ENCODE results near the gene ZNF648. TPM values are rescaled to one million over a fixed set of nuclear protein-coding genes. Genes with fewer than 3 reads are reported as not detected.

Gene ZNF648
- total RNA-seq, 1 experiment from 2014 or later: not detected

- POLR2A ChIA-PET (ENCODE audit: low non-redundant PET): no interaction called here
- BruUV-seq (replicated peaks): no TSS peak
- no peak overlapping the region for H3K27ac ChIP-seq (ENCODE audit: low read depth, low read length, poor library complexity, severe bottlenecking)
- H3K4me1 ChIP-seq (ENCODE audit: insufficient read depth, low read length, poor library complexity, severe bottlenecking): no peaks in the 10 kb centered on the region
- DNase-seq (ENCODE audit: low spot score): peak; percentile 64
- no peak overlapping the region for H3K4me3 ChIP-seq (ENCODE audit: low read depth, low read length, poor library complexity, severe bottlenecking)
- peaks cover 46% of the 10 kb centered on the region for H3K27me3 ChIP-seq (replicated peaks; ENCODE audit: insufficient read depth, low read depth, low read length, poor library complexity)
- CTCF ChIA-PET: interaction anchor here (0.6 to 1.3 kb wide), 4 partner anchors 24 to 118 kb away, joined by 4 to 6 read pairs (median 4); no protein-coding TSS in a partner anchor
- TF ChIP-seq CTCF (conservative IDR thresholded peaks at IDR 0.05; ENCODE audit: low read depth, low read length) (peak; percentile 76), EZH2 (IDR thresholded peaks at IDR 0.05; ENCODE audit: borderline replicate concordance, low read depth, low read length, poor library complexity, severe bottlenecking) (no peak)
- no peaks in the 10 kb centered on the region for H3K36me3 ChIP-seq (ENCODE audit: insufficient read depth, low read length, poor library complexity, severe bottlenecking)
- no peaks in the 10 kb centered on the region for H3K9me3 ChIP-seq (ENCODE audit: low read depth, low read length, poor library complexity, severe bottlenecking)
- intact Hi-C loops (cut with micrococcal nuclease; ENCODE audit: unreplicated experiment): loop anchor here (2.0 kb wide), 1 partner anchor 576 kb away; no protein-coding TSS in a partner anchor
Measured at GRCh38 chr1:182054698-182055326, 6.7 kb downstream of the ZNF648 start.

- Histone ChIP-seq H3K4me1 (ENCODE audit: insufficient read depth, low read length, poor library complexity, severe bottlenecking) (no peaks in the 10 kb centered on the region), H3K27me3 (replicated peaks; ENCODE audit: insufficient read depth, low read depth, low read length, poor library complexity) (peaks cover 23% of the 10 kb centered on the region), H3K36me3 (ENCODE audit: insufficient read depth, low read length, poor library complexity, severe bottlenecking) (no peaks in the 10 kb centered on the region), H3K9me3 (ENCODE audit: low read depth, low read length, poor library complexity, severe bottlenecking) (no peaks in the 10 kb centered on the region), H3K4me3 (ENCODE audit: low read depth, low read length, poor library complexity, severe bottlenecking) (no peak overlapping the region), H3K27ac (ENCODE audit: low read depth, low read length, poor library complexity, severe bottlenecking) (no peak overlapping the region)
- intact Hi-C loops (cut with micrococcal nuclease; ENCODE audit: unreplicated experiment): no loop called here
- no peak for DNase-seq (ENCODE audit: low spot score)
- POLR2A ChIA-PET (ENCODE audit: low non-redundant PET): interaction anchor here (0.6 kb wide), 1 partner anchor 99 kb away, joined by 3 read pairs; no protein-coding TSS in a partner anchor
- TF ChIP-seq CTCF (conservative IDR thresholded peaks at IDR 0.05; ENCODE audit: low read depth, low read length) (no peak), EZH2 (IDR thresholded peaks at IDR 0.05; ENCODE audit: borderline replicate concordance, low read depth, low read length, poor library complexity, severe bottlenecking) (no peak)
- BruUV-seq (replicated peaks): no TSS peak
- CTCF ChIA-PET: interaction anchor here (0.5 kb wide), 1 partner anchor 569 kb away, joined by 6 read pairs; the partner anchor contains the start of gene CACNA1E
Measured at GRCh38 chr1:182052355-182052754, 9.2 kb downstream of the ZNF648 start.

GRCh38 chr1:182051938-182052337 is 9.6 kb downstream of the ZNF648 start:
- H3K4me3 ChIP-seq (ENCODE audit: low read depth, low read length, poor library complexity, severe bottlenecking): no peak overlapping the region
- TF ChIP-seq CTCF (conservative IDR thresholded peaks at IDR 0.05; ENCODE audit: low read depth, low read length): no peak
- no peak for TF ChIP-seq EZH2 (IDR thresholded peaks at IDR 0.05; ENCODE audit: borderline replicate concordance, low read depth, low read length, poor library complexity, severe bottlenecking)
- no peaks in the 10 kb centered on the region for H3K9me3 ChIP-seq (ENCODE audit: low read depth, low read length, poor library complexity, severe bottlenecking)
- H3K27me3 ChIP-seq (replicated peaks; ENCODE audit: insufficient read depth, low read depth, low read length, poor library complexity): peaks cover 19% of the 10 kb centered on the region
- H3K36me3 ChIP-seq (ENCODE audit: insufficient read depth, low read length, poor library complexity, severe bottlenecking): no peaks in the 10 kb centered on the region
- H3K4me1 ChIP-seq (ENCODE audit: insufficient read depth, low read length, poor library complexity, severe bottlenecking): no peaks in the 10 kb centered on the region
- intact Hi-C loops (cut with micrococcal nuclease; ENCODE audit: unreplicated experiment): no loop called here
- no peak overlapping the region for H3K27ac ChIP-seq (ENCODE audit: low read depth, low read length, poor library complexity, severe bottlenecking)
- DNase-seq (ENCODE audit: low spot score): no peak
- CTCF ChIA-PET: interaction anchor here (0.5 kb wide), 1 partner anchor 568 kb away, joined by 6 read pairs; the partner anchor contains the start of gene CACNA1E
- no TSS peak for BruUV-seq (replicated peaks)
- POLR2A ChIA-PET (ENCODE audit: low non-redundant PET): interaction anchor here (0.6 kb wide), 1 partner anchor 98 kb away, joined by 3 read pairs; no protein-coding TSS in a partner anchor

All from A673 (cell line).